ENCODE measurements around the gene SLCO2B1.

Gene SLCO2B1

GRCh38 chr11:75170516-75171201 is 19.8 kb downstream of the SLCO2B1 start:
- Histone ChIP-seq H3K4me1 (ENCODE audit: insufficient read depth, low read length) (peaks cover 14% of the 10 kb centered on the region), H3K27me3 (ENCODE audit: insufficient read depth, low read length, poor library complexity) (peaks cover 3% of the 10 kb centered on the region), H4K20me1 (ENCODE audit: insufficient read depth, low read length) (peaks cover 3% of the 10 kb centered on the region; the same call in 1 of the 2 replicates), H3K36me3 (ENCODE audit: insufficient read depth, low read length) (no peaks in the 10 kb centered on the region), H3K9me3 (ENCODE audit: insufficient read depth, low read length, severe bottlenecking) (no peaks in the 10 kb centered on the region), H3K9ac (ENCODE audit: low read depth, low read length) (no peak overlapping the region), H3K4me3 (ENCODE audit: low read depth in 1 of 2, low read length in 2 of 2) (no peak overlapping the region), H3K79me2 (ENCODE audit: insufficient read depth, low read length) (no peaks in the 10 kb centered on the region), H3K27ac (ENCODE audit: low read length) (no peak overlapping the region), H2AFZ (ENCODE audit: low read depth, low read length) (no peak overlapping the region), H3K4me2 (ENCODE audit: insufficient read depth, low read length) (no peak overlapping the region)
- TF ChIP-seq EZH2 (IDR thresholded peaks at IDR 0.05; ENCODE audit: borderline replicate concordance, low read depth, low read length, severe bottlenecking) (no peak), CTCF (IDR thresholded peaks at IDR 0.05; ENCODE audit: borderline replicate concordance, extremely low read depth, low read length, poor library complexity, severe bottlenecking) (no peak)
- DNase-seq (no peak), ATAC-seq (ENCODE audit: insufficient read depth, low read depth) (no peak)

- Histone ChIP-seq H3K4me1 (ENCODE audit: insufficient read depth, low read length) (peaks cover 14% of the 10 kb centered on the region), H3K9me3 (ENCODE audit: insufficient read depth, low read length, severe bottlenecking) (no peaks in the 10 kb centered on the region), H4K20me1 (ENCODE audit: insufficient read depth, low read length) (peaks cover 3% of the 10 kb centered on the region; the same call in 1 of the 2 replicates), H3K36me3 (ENCODE audit: insufficient read depth, low read length) (no peaks in the 10 kb centered on the region), H3K4me3 (ENCODE audit: low read depth in 1 of 2, low read length in 2 of 2) (no peak overlapping the region), H2AFZ (ENCODE audit: low read depth, low read length) (no peak overlapping the region), H3K9ac (ENCODE audit: low read depth, low read length) (no peak overlapping the region), H3K4me2 (ENCODE audit: insufficient read depth, low read length) (no peak overlapping the region), H3K79me2 (ENCODE audit: insufficient read depth, low read length) (no peaks in the 10 kb centered on the region), H3K27me3 (ENCODE audit: insufficient read depth, low read length, poor library complexity) (no peaks in the 10 kb centered on the region), H3K27ac (ENCODE audit: low read length) (no peak overlapping the region)
- no peak for DNase-seq
- TF ChIP-seq CTCF (IDR thresholded peaks at IDR 0.05; ENCODE audit: borderline replicate concordance, extremely low read depth, low read length, poor library complexity, severe bottlenecking) = no peak
- TF ChIP-seq EZH2 (IDR thresholded peaks at IDR 0.05; ENCODE audit: borderline replicate concordance, low read depth, low read length, severe bottlenecking) = no peak
- no peak for ATAC-seq (ENCODE audit: insufficient read depth, low read depth)
Observed at GRCh38 chr11:75173336-75173735, 22.4 kb downstream of the SLCO2B1 start.

GRCh38 chr11:75174781-75175370 is 24.0 kb downstream of the SLCO2B1 start:
- TF ChIP-seq EZH2 (IDR thresholded peaks at IDR 0.05; ENCODE audit: borderline replicate concordance, low read depth, low read length, severe bottlenecking) (no peak), CTCF (IDR thresholded peaks at IDR 0.05; ENCODE audit: borderline replicate concordance, extremely low read depth, low read length, poor library complexity, severe bottlenecking) (no peak)
- peak; percentile 49 for DNase-seq
- ATAC-seq (ENCODE audit: insufficient read depth, low read depth) = peak; percentile 84
- H3K9me3 ChIP-seq (ENCODE audit: insufficient read depth, low read length, severe bottlenecking) = no peaks in the 10 kb centered on the region
- peaks cover 3% of the 10 kb centered on the region; the same call in 1 of the 2 replicates for H4K20me1 ChIP-seq (ENCODE audit: insufficient read depth, low read length)
- H3K4me3 ChIP-seq (ENCODE audit: low read depth in 1 of 2, low read length in 2 of 2) = no peak overlapping the region
- H3K79me2 ChIP-seq (ENCODE audit: insufficient read depth, low read length) = no peaks in the 10 kb centered on the region
- peaks cover 14% of the 10 kb centered on the region for H3K4me1 ChIP-seq (ENCODE audit: insufficient read depth, low read length)
- H3K4me2 ChIP-seq (ENCODE audit: insufficient read depth, low read length) = peak overlapping the region; percentile 32
- 0 out of 2 replicates have a peak overlapping the region, but pooled peaks have one; percentile 27 for H3K27ac ChIP-seq (ENCODE audit: low read length)
- no peaks in the 10 kb centered on the region for H3K36me3 ChIP-seq (ENCODE audit: insufficient read depth, low read length)
- H3K27me3 ChIP-seq (ENCODE audit: insufficient read depth, low read length, poor library complexity) = no peaks in the 10 kb centered on the region
- H3K9ac ChIP-seq (ENCODE audit: low read depth, low read length) = no peak overlapping the region
- peak overlapping the region; percentile 65 for H2AFZ ChIP-seq (ENCODE audit: low read depth, low read length)
